H9 (cell line): ENCODE data around the gene MAPK7. TPM values are rescaled to one million over a fixed set of nuclear protein-coding genes. Genes with fewer than 3 reads are reported as not detected.

Experiments
- DNase-seq: peaks from one replicate; pipeline ENCODE4 v3.0.0-alpha.2; 2017
- H2AFZ ChIP-seq: one replicate; pipeline ENCODE4 v1.6.1; 2013; ENCODE audit warnings: mild to moderate bottlenecking, low read length, control low read depth, moderate library complexity
- H2AK5ac ChIP-seq: 2 replicates; pipeline ENCODE4 v1.6.1; 2013; ENCODE audit warnings: low read length, control low read depth, mixed read lengths; ENCODE audit not compliant: insufficient read length
- H2BK120ac ChIP-seq: one replicate; pipeline ENCODE4 v1.6.1; 2013; ENCODE audit warnings: low read depth, mild to moderate bottlenecking, low read length, control low read depth, inconsistent platforms; ENCODE audit not compliant: poor library complexity, severe bottlenecking
- H2BK12ac ChIP-seq: 2 replicates; pipeline ENCODE4 v1.6.1; 2013; ENCODE audit warnings: low read length, control low read depth, mixed read lengths, low read depth; ENCODE audit not compliant: insufficient read length
- H2BK15ac ChIP-seq: 2 replicates; pipeline ENCODE4 v1.6.1; 2013; ENCODE audit warnings: low read depth, low read length, control low read depth
- H2BK20ac ChIP-seq: one replicate; pipeline ENCODE4 v1.6.1; 2013; ENCODE audit warnings: low read depth, mild to moderate bottlenecking, low read length, control low read depth, inconsistent platforms; ENCODE audit not compliant: poor library complexity, severe bottlenecking
- H2BK5ac ChIP-seq: 2 replicates; pipeline ENCODE4 v1.6.1; 2013; ENCODE audit warnings: low read length, control low read depth, mixed read lengths; ENCODE audit not compliant: insufficient read length
- H3K14ac ChIP-seq: 2 replicates; pipeline ENCODE4 v1.6.1; 2013; ENCODE audit warnings: low read length, control low read depth; ENCODE audit not compliant: insufficient read depth
- H3K18ac ChIP-seq: 2 replicates; pipeline ENCODE4 v1.6.1; 2013; ENCODE audit warnings: low read depth, mild to moderate bottlenecking, mixed read lengths, low read length, control low read depth; ENCODE audit not compliant: insufficient read length
- H3K23ac ChIP-seq: 2 replicates; pipeline ENCODE4 v1.6.1; 2013; ENCODE audit warnings: low read length, control low read depth, mixed read lengths, low read depth; ENCODE audit not compliant: insufficient read length
- H3K23me2 ChIP-seq: 2 replicates; pipeline ENCODE4 v1.6.1; 2013; ENCODE audit warnings: low read depth, mild to moderate bottlenecking, mixed read lengths, low read length, control low read depth; ENCODE audit not compliant: insufficient read length, poor library complexity, severe bottlenecking
- H3K27ac ChIP-seq: 2 replicates; pipeline ENCODE4 v1.5.1; 2013; ENCODE audit warnings: low read length, control low read depth, mixed read lengths, low read depth; ENCODE audit not compliant: insufficient read length
- H3K27me3 ChIP-seq: 2 replicates; pipeline ENCODE4 v1.6.1; 2013; ENCODE audit warnings: low read length, control low read depth, inconsistent platforms; ENCODE audit not compliant: insufficient read depth
- H3K4ac ChIP-seq: 2 replicates; pipeline ENCODE4 v1.6.1; 2013; ENCODE audit warnings: low read depth, mild to moderate bottlenecking, control low read depth, inconsistent platforms, low read length, moderate library complexity
- H3K4me1 ChIP-seq: 2 replicates; pipeline ENCODE4 v1.6.1; 2013; ENCODE audit warnings: low read length, control low read depth, inconsistent platforms; ENCODE audit not compliant: insufficient read depth
- H3K4me2 ChIP-seq: 2 replicates; pipeline ENCODE4 v1.6.1; 2013; ENCODE audit warnings: low read length, control low read depth, mixed read lengths; ENCODE audit not compliant: insufficient read length, insufficient read depth
- H3K56ac ChIP-seq: 2 replicates; pipeline ENCODE4 v1.6.1; 2013; ENCODE audit warnings: low read depth, mild to moderate bottlenecking, mixed read lengths, low read length, control low read depth; ENCODE audit not compliant: insufficient read length
- H3K79me1 ChIP-seq: 2 replicates; pipeline ENCODE4 v1.6.1; 2013; ENCODE audit warnings: low read depth, mild to moderate bottlenecking, moderate library complexity, low read length, control low read depth, inconsistent platforms; ENCODE audit not compliant: insufficient read depth, poor library complexity, severe bottlenecking
- H3K79me2 ChIP-seq: 2 replicates; pipeline ENCODE4 v1.6.1; 2013; ENCODE audit warnings: low read length, control low read depth, inconsistent platforms; ENCODE audit not compliant: insufficient read depth
- H3K9ac ChIP-seq: 2 replicates; pipeline ENCODE4 v1.6.1; 2013; ENCODE audit warnings: low read length, control low read depth, mixed read lengths; ENCODE audit not compliant: insufficient read length; ENCODE audit errors: extremely low read depth
- H3K9me3 ChIP-seq: one replicate; pipeline ENCODE4 v1.6.1; 2013; ENCODE audit warnings: low read depth, low read length, inconsistent platforms; ENCODE audit not compliant: control insufficient read depth
- H3T11ph ChIP-seq: one replicate; pipeline ENCODE4 v1.6.1; 2013; ENCODE audit warnings: mild to moderate bottlenecking, low read length, control low read depth, inconsistent platforms
- H4K20me1 ChIP-seq: one replicate; pipeline ENCODE4 v1.6.1; 2013; ENCODE audit not compliant: control insufficient read depth, insufficient read length, insufficient read depth
- H4K5ac ChIP-seq: 2 replicates; pipeline ENCODE4 v1.6.1; 2013; ENCODE audit warnings: low read depth, mild to moderate bottlenecking, mixed read lengths, low read length, control low read depth; ENCODE audit not compliant: insufficient read length
- H4K8ac ChIP-seq: replicated peaks from 2 replicates; pipeline ENCODE4 v1.6.1; 2013; ENCODE audit warnings: low read length, control low read depth, mixed read lengths, low read depth; ENCODE audit not compliant: insufficient read length
- H4K91ac ChIP-seq: 2 replicates; pipeline ENCODE4 v1.6.1; 2013; ENCODE audit warnings: low read depth, mild to moderate bottlenecking, moderate library complexity, mixed read lengths, low read length, control low read depth; ENCODE audit not compliant: insufficient read length
- H3K27ac Mint-ChIP-seq, 3 experiments: 2 replicates in 2 of 3; 3 replicates in 1 of 3; pipeline ENCODE4 v1.8.0; 2020 to 2021; ENCODE audit warnings: mixed read lengths in 3 of 3, mild to moderate bottlenecking in 1 of 3, moderate library complexity in 1 of 3
- H3K27me3 Mint-ChIP-seq: 2 replicates; pipeline ENCODE4 v1.8.0; 2021; ENCODE audit warnings: low read depth, mild to moderate bottlenecking, moderate library complexity, mixed read lengths
- H3K36me3 Mint-ChIP-seq, 3 experiments: 2 replicates in 2 of 3; 3 replicates in 1 of 3; pipeline ENCODE4 v1.8.0; 2020 to 2021; ENCODE audit warnings: low read depth in 3 of 3, mixed read lengths in 3 of 3; ENCODE audit not compliant: insufficient read depth in 1 of 3
- H3K4me1 Mint-ChIP-seq, 2 experiments: 2 replicates each; pipeline ENCODE4 v1.8.0; 2020; ENCODE audit warnings: mixed read lengths in 2 of 2
- H3K4me3 Mint-ChIP-seq, 2 experiments: 2 replicates in 1 of 2; 3 replicates in 1 of 2; pipeline ENCODE4 v1.8.0; 2020 to 2021; ENCODE audit warnings: mild to moderate bottlenecking in 2 of 2, mixed read lengths in 2 of 2, moderate library complexity in 1 of 2
- H3K9me3 Mint-ChIP-seq, 2 experiments: 2 replicates in 1 of 2; 3 replicates in 1 of 2; pipeline ENCODE4 v1.8.0; 2020; ENCODE audit warnings: mild to moderate bottlenecking in 2 of 2, mixed read lengths in 2 of 2, moderate library complexity in 1 of 2
- CTCF ChIP-seq: fragments of 200-600 bp; sonication (generic); conservative IDR thresholded peaks from 3 replicates; pipeline ENCODE4 v1.8.0; 2021; ENCODE audit warnings: antibody characterized with exemption, mild to moderate bottlenecking
- WGBS: extraction: QIAGEN DNeasy Blood & Tissue Kit; methylation state at CpG from one replicate; pipeline ENCODE4 v1.1.7; 2013; ENCODE audit warnings: missing lambda C conversion rate, low lambda C conversion rate, mixed read lengths; ENCODE audit not compliant: insufficient read length; ENCODE audit errors: extremely low coverage; 5-methylcytosine and 5-hydroxymethylcytosine counted together
- total RNA-seq: library from RNA; stranded (reverse); gene quantifications from 2 replicates; pipeline ENCODE4 v1.2.1, GENCODE V29; 2021

The MAPK7 gene
- total RNA-seq, 1 experiment from 2014 or later, result 43.8 TPM

- no peak for TF ChIP-seq CTCF
- H3K23ac ChIP-seq, result no peak overlapping the region
- no CpG with 5 or more reads among the region's 2 CpGs for WGBS
- H3K79me2 ChIP-seq, result no peaks in the 10 kb centered on the region
- no peak overlapping the region for H4K91ac ChIP-seq
- H2BK120ac ChIP-seq, result no peak overlapping the region
- no peak overlapping the region for H3K4ac ChIP-seq
- no peaks in the 10 kb centered on the region for H3K23me2 ChIP-seq
- peaks cover 7% of the 10 kb centered on the region; the same call in 1 of the 2 replicates for H3K4me1 ChIP-seq
- no peaks in the 10 kb centered on the region for H3K9me3 ChIP-seq
- H3K27ac ChIP-seq, result no peak overlapping the region
- no peak overlapping the region for H3T11ph ChIP-seq
- H4K20me1 ChIP-seq, result peaks cover 3% of the 10 kb centered on the region
- no peak overlapping the region for H3K4me3 Mint-ChIP-seq
- H2BK20ac ChIP-seq, result no peak overlapping the region
- H3K14ac ChIP-seq, result no peak overlapping the region
- H2AFZ ChIP-seq, result no peak overlapping the region
- H2BK5ac ChIP-seq, result no peak overlapping the region
- H3K4me1 Mint-ChIP-seq, result peaks cover 40 to 54% of the 10 kb centered on the region in 2 experiments
- H3K27me3 Mint-ChIP-seq, result peaks cover 2% of the 10 kb centered on the region; the same call in 1 of the 2 replicates
- no peaks in the 10 kb centered on the region for H3K9me3 Mint-ChIP-seq
- DNase-seq, result no peak
- H3K27me3 ChIP-seq, result no peaks in the 10 kb centered on the region
- H3K56ac ChIP-seq, result no peak overlapping the region
- H2BK12ac ChIP-seq, result no peak overlapping the region
- H3K18ac ChIP-seq, result no peak overlapping the region
- no peak overlapping the region for H4K5ac ChIP-seq
- no peak overlapping the region for H3K27ac Mint-ChIP-seq
- H3K36me3 Mint-ChIP-seq, result peaks cover 1 to 6% (median 5%) of the 10 kb centered on the region in 3 experiments; a peak in 6 of 7 replicates
- H3K79me1 ChIP-seq, result no peaks in the 10 kb centered on the region
- no peak overlapping the region for H3K9ac ChIP-seq
- no peak overlapping the region for H3K4me2 ChIP-seq
- H2AK5ac ChIP-seq, result no peak overlapping the region
- no peak overlapping the region for H2BK15ac ChIP-seq
- no peak overlapping the region for H4K8ac ChIP-seq
Measured at GRCh38 chr17:19337712-19338023, 40.6 kb upstream of the MAPK7 start.
